ENCODE measurements around the gene CHST15.

The CHST15 gene

GRCh38 chr10:124012583-124012982 lies 80.8 kb downstream of the CHST15 start:
- Histone ChIP-seq H3K27me3 (ENCODE audit: control insufficient read depth, insufficient read depth, low read length) (no peaks in the 10 kb centered on the region), H3K36me3 (ENCODE audit: control insufficient read depth, insufficient read depth, low read length) (no peaks in the 10 kb centered on the region), H3K9ac (ENCODE audit: low read length) (no peak overlapping the region), H3K4me1 (ENCODE audit: control insufficient read depth, insufficient read depth, low read length) (no peaks in the 10 kb centered on the region), H3K9me3 (ENCODE audit: control insufficient read depth, low read length) (no peaks in the 10 kb centered on the region), H3K4me3 (ENCODE audit: low read length) (no peak overlapping the region)

GRCh38 chr10:124012066-124012465 lies 81.3 kb downstream of the CHST15 start:
- Histone ChIP-seq H3K9ac (ENCODE audit: low read length) (no peak overlapping the region), H3K36me3 (ENCODE audit: control insufficient read depth, insufficient read depth, low read length) (no peaks in the 10 kb centered on the region), H3K4me1 (ENCODE audit: control insufficient read depth, insufficient read depth, low read length) (no peaks in the 10 kb centered on the region), H3K4me3 (ENCODE audit: low read length) (no peak overlapping the region), H3K27me3 (ENCODE audit: control insufficient read depth, insufficient read depth, low read length) (no peaks in the 10 kb centered on the region), H3K9me3 (ENCODE audit: control insufficient read depth, low read length) (no peaks in the 10 kb centered on the region)

GRCh38 chr10:124011464-124011863 lies 81.9 kb downstream of the CHST15 start:
- Histone ChIP-seq H3K36me3 (ENCODE audit: control insufficient read depth, insufficient read depth, low read length) (no peaks in the 10 kb centered on the region), H3K27me3 (ENCODE audit: control insufficient read depth, insufficient read depth, low read length) (no peaks in the 10 kb centered on the region), H3K4me1 (ENCODE audit: control insufficient read depth, insufficient read depth, low read length) (no peaks in the 10 kb centered on the region)

GRCh38 chr10:124010563-124011131 lies 82.8 kb downstream of the CHST15 start:
- no peaks in the 10 kb centered on the region for H3K4me1 ChIP-seq (ENCODE audit: control insufficient read depth, insufficient read depth, low read length)
- H3K4me3 ChIP-seq (ENCODE audit: low read length), result no peak overlapping the region
- H3K36me3 ChIP-seq (ENCODE audit: control insufficient read depth, insufficient read depth, low read length), result no peaks in the 10 kb centered on the region
- no peaks in the 10 kb centered on the region for H3K9me3 ChIP-seq (ENCODE audit: control insufficient read depth, low read length)
- no peak overlapping the region for H3K9ac ChIP-seq (ENCODE audit: low read length)
- H3K27me3 ChIP-seq (ENCODE audit: control insufficient read depth, insufficient read depth, low read length), result no peaks in the 10 kb centered on the region

More at GRCh38 chr10:124011464-124011863, 81.9 kb downstream of the CHST15 start:
- Histone ChIP-seq H3K9me3 (ENCODE audit: control insufficient read depth, low read length) (no peaks in the 10 kb centered on the region), H3K4me3 (ENCODE audit: low read length) (no peak overlapping the region), H3K9ac (ENCODE audit: low read length) (no peak overlapping the region)

GRCh38 chr10:124010024-124010423 lies 83.4 kb downstream of the CHST15 start:
- no peaks in the 10 kb centered on the region for H3K27me3 ChIP-seq (ENCODE audit: control insufficient read depth, insufficient read depth, low read length)
- H3K9ac ChIP-seq (ENCODE audit: low read length), result no peak overlapping the region
- no peaks in the 10 kb centered on the region for H3K9me3 ChIP-seq (ENCODE audit: control insufficient read depth, low read length)
- H3K36me3 ChIP-seq (ENCODE audit: control insufficient read depth, insufficient read depth, low read length), result no peaks in the 10 kb centered on the region
- no peak overlapping the region for H3K4me3 ChIP-seq (ENCODE audit: low read length)
- H3K4me1 ChIP-seq (ENCODE audit: control insufficient read depth, insufficient read depth, low read length), result no peaks in the 10 kb centered on the region

- no peak overlapping the region for H3K4me3 ChIP-seq (ENCODE audit: low read length)
Observed at GRCh38 chr10:124009231-124010015, 84.0 kb downstream of the CHST15 start.

GRCh38 chr10:124008681-124009080 lies 84.7 kb downstream of the CHST15 start:
- H3K36me3 ChIP-seq (ENCODE audit: control insufficient read depth, insufficient read depth, low read length), result no peaks in the 10 kb centered on the region
- H3K9ac ChIP-seq (ENCODE audit: low read length), result no peak overlapping the region
- no peaks in the 10 kb centered on the region for H3K4me1 ChIP-seq (ENCODE audit: control insufficient read depth, insufficient read depth, low read length)
- H3K27me3 ChIP-seq (ENCODE audit: control insufficient read depth, insufficient read depth, low read length), result no peaks in the 10 kb centered on the region
- no peaks in the 10 kb centered on the region for H3K9me3 ChIP-seq (ENCODE audit: control insufficient read depth, low read length)
- H3K4me3 ChIP-seq (ENCODE audit: low read length), result no peak overlapping the region

More at GRCh38 chr10:124009231-124010015, 84.0 kb downstream of the CHST15 start:
- H3K9me3 ChIP-seq (ENCODE audit: control insufficient read depth, low read length), result no peaks in the 10 kb centered on the region
- no peaks in the 10 kb centered on the region for H3K36me3 ChIP-seq (ENCODE audit: control insufficient read depth, insufficient read depth, low read length)
- no peaks in the 10 kb centered on the region for H3K4me1 ChIP-seq (ENCODE audit: control insufficient read depth, insufficient read depth, low read length)
- H3K27me3 ChIP-seq (ENCODE audit: control insufficient read depth, insufficient read depth, low read length), result no peaks in the 10 kb centered on the region
- no peak overlapping the region for H3K9ac ChIP-seq (ENCODE audit: low read length)

GRCh38 chr10:124008187-124008586 lies 85.2 kb downstream of the CHST15 start:
- Histone ChIP-seq H3K36me3 (ENCODE audit: control insufficient read depth, insufficient read depth, low read length) (no peaks in the 10 kb centered on the region), H3K4me1 (ENCODE audit: control insufficient read depth, insufficient read depth, low read length) (no peaks in the 10 kb centered on the region), H3K27me3 (ENCODE audit: control insufficient read depth, insufficient read depth, low read length) (no peaks in the 10 kb centered on the region), H3K9ac (ENCODE audit: low read length) (no peak overlapping the region), H3K9me3 (ENCODE audit: control insufficient read depth, low read length) (no peaks in the 10 kb centered on the region), H3K4me3 (ENCODE audit: low read length) (no peak overlapping the region)

GRCh38 chr10:124007773-124008145 lies 85.6 kb downstream of the CHST15 start:
- Histone ChIP-seq H3K4me3 (ENCODE audit: low read length) (no peak overlapping the region), H3K9me3 (ENCODE audit: control insufficient read depth, low read length) (no peaks in the 10 kb centered on the region), H3K27me3 (ENCODE audit: control insufficient read depth, insufficient read depth, low read length) (no peaks in the 10 kb centered on the region), H3K4me1 (ENCODE audit: control insufficient read depth, insufficient read depth, low read length) (no peaks in the 10 kb centered on the region), H3K9ac (ENCODE audit: low read length) (no peak overlapping the region), H3K36me3 (ENCODE audit: control insufficient read depth, insufficient read depth, low read length) (no peaks in the 10 kb centered on the region)

GRCh38 chr10:124007102-124007772 lies 86.2 kb downstream of the CHST15 start:
- Histone ChIP-seq H3K4me1 (ENCODE audit: control insufficient read depth, insufficient read depth, low read length) (no peaks in the 10 kb centered on the region), H3K36me3 (ENCODE audit: control insufficient read depth, insufficient read depth, low read length) (no peaks in the 10 kb centered on the region)

GRCh38 chr10:124006526-124006925 lies 86.9 kb downstream of the CHST15 start:
- no peaks in the 10 kb centered on the region for H3K4me1 ChIP-seq (ENCODE audit: control insufficient read depth, insufficient read depth, low read length)
- no peak overlapping the region for H3K4me3 ChIP-seq (ENCODE audit: low read length)
- no peaks in the 10 kb centered on the region for H3K36me3 ChIP-seq (ENCODE audit: control insufficient read depth, insufficient read depth, low read length)
- H3K9ac ChIP-seq (ENCODE audit: low read length), result no peak overlapping the region
- H3K9me3 ChIP-seq (ENCODE audit: control insufficient read depth, low read length), result no peaks in the 10 kb centered on the region
- H3K27me3 ChIP-seq (ENCODE audit: control insufficient read depth, insufficient read depth, low read length), result no peaks in the 10 kb centered on the region

More at GRCh38 chr10:124007102-124007772, 86.2 kb downstream of the CHST15 start:
- no peaks in the 10 kb centered on the region for H3K27me3 ChIP-seq (ENCODE audit: control insufficient read depth, insufficient read depth, low read length)
- no peak overlapping the region for H3K4me3 ChIP-seq (ENCODE audit: low read length)
- no peak overlapping the region for H3K9ac ChIP-seq (ENCODE audit: low read length)
- no peaks in the 10 kb centered on the region for H3K9me3 ChIP-seq (ENCODE audit: control insufficient read depth, low read length)

GRCh38 chr10:124005991-124006392 lies 87.4 kb downstream of the CHST15 start:
- Histone ChIP-seq H3K4me1 (ENCODE audit: control insufficient read depth, insufficient read depth, low read length) (no peaks in the 10 kb centered on the region), H3K36me3 (ENCODE audit: control insufficient read depth, insufficient read depth, low read length) (no peaks in the 10 kb centered on the region), H3K4me3 (ENCODE audit: low read length) (no peak overlapping the region), H3K9ac (ENCODE audit: low read length) (no peak overlapping the region), H3K9me3 (ENCODE audit: control insufficient read depth, low read length) (no peaks in the 10 kb centered on the region), H3K27me3 (ENCODE audit: control insufficient read depth, insufficient read depth, low read length) (no peaks in the 10 kb centered on the region)
